Kidney capillary endothelial cell (primary cell): ENCODE data around the gene C16orf74.

Experiments
- DNase-seq: peaks from one replicate; pipeline ENCODE4 v3.0.0-alpha.2; 2018; ENCODE audit warnings: low spot score

Gene C16orf74

GRCh38 chr16:85750827-85751697, at the start of gene C16orf74:
TSS of gene C16orf74 (minus strand) at chr16:85751096. CDS start at chr16:85735217, 15,879 bp downstream.
- peak; percentile 76 for DNase-seq

- peak; percentile 26 for DNase-seq
These were observed 49.4 kb upstream of the C16orf74 start for GRCh38 chr16:85800321-85800669.

GRCh38 chr16:85799497-85800320, 48.8 kb upstream of the C16orf74 start, which contains the start of the genes COX4I1 and EMC8:
TSS of gene COX4I1 (plus strand) at chr16:85799695. CDS start at chr16:85801206, 1,511 bp downstream.
TSS of gene EMC8 (minus strand) at chr16:85799544. CDS start at chr16:85799295, 249 bp downstream.
- DNase-seq, result peak; percentile 83

GRCh38 chr16:85798901-85799496, 48.1 kb upstream of the C16orf74 start:
- DNase-seq, result peak; percentile 21

DNA sequence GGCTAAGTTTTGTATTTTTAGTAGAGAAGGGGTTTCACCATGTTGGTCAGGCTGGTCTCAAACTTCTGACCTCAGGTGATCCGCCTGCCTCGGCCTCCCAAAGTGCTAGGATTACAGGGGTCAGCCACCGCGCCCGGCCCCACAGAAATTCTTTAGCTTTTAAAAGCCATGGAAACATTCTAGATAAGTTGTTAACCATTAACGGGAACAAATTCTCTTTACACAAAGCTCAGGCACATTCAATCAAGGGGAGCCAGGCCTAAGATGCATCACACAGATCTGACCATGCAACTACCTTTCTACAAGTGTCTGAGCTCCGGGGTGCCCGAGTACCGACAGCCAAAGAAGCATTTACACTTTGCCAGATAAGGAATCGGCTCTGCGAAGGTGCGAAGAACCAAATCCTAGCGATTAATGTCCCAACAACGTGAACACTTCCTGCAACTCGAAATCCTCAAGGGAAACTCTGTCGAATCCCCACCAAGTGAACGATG, 47.4 kb upstream of the C16orf74 start:
- no peak for DNase-seq

GRCh38 chr16:85796599-85796998, 45.7 kb upstream of the C16orf74 start:
- no peak for DNase-seq

DNA sequence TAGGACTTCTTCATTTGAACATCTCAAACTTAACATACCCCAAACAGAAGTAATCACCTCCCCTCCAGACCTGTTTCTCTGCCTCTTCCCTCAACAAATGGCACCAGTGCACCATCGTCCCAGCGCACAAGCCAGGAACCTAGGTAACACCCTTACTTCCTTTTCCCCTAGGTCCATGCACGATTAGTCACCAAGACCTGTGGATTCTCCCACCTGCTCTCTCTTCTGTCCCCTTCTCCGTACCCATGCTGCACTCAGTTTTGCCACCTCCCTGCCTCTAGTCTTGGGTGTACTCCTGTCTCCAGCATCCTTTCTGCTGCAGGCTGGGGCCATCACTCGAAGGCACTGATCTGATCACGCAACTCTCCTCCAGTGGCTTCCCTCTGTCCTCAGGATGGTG, 45.3 kb upstream of the C16orf74 start:
- DNase-seq, result no peak

DNA sequence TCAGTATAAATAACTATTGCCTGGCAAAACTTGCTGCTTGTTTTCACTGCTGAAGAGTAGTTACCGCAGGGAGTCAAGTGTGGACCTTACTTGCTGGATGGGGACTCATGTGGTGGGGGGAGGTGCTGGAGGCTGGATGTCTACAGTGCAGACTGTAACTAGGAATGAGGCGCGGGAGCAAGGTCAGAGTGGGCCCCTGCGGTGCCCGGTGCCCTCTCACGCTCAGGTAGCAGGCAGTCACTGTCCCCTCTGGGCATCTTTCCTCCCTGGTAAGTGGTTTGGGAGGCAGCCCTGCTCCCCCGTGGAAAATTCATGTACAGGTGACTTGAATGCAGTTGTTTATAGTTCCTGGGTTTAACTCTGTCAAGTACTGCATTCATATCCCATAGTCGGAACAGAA, 43.8 kb upstream of the C16orf74 start:
- no peak for DNase-seq

GRCh38 chr16:85793662-85794298, 42.9 kb upstream of the C16orf74 start:
- DNase-seq, result no peak

GRCh38 chr16:85789773-85790172, 38.9 kb upstream of the C16orf74 start:
- DNase-seq, result no peak

GRCh38 chr16:85788819-85789218, 37.9 kb upstream of the C16orf74 start:
- no peak for DNase-seq

- no peak for DNase-seq
These were observed 35.0 kb upstream of the C16orf74 start for GRCh38 chr16:85785927-85786326.

GRCh38 chr16:85784813-85785212, 33.9 kb upstream of the C16orf74 start:
- no peak for DNase-seq

DNA sequence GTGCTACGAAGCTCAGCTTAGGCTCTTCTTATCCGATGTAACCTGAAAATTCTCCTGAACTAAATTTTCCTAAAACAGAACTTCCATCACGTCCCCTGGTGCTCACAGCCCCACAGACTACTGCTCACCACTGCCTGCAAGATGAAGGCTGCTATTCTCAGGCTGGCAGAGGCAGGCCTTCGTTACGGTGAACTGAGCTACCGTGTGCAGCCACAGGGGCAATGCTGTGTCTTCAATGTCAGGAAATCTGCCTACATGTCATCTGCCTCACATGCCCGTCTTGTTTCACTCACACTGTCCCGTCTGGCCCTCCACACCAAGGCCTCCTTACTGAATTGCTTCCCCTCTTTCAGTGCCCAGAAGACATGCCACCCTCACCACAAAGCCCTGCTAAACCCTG, 32.5 kb upstream of the C16orf74 start:
- no peak for DNase-seq

- DNase-seq, result no peak
These were observed 31.6 kb upstream of the C16orf74 start for GRCh38 chr16:85782451-85782850.

GRCh38 chr16:85781695-85782370, 30.9 kb upstream of the C16orf74 start:
- DNase-seq, result no peak

- no peak for DNase-seq
These were observed 30.3 kb upstream of the C16orf74 start for GRCh38 chr16:85781156-85781555.

- DNase-seq, result no peak
These were observed 29.4 kb upstream of the C16orf74 start for GRCh38 chr16:85780281-85780680.

DNA sequence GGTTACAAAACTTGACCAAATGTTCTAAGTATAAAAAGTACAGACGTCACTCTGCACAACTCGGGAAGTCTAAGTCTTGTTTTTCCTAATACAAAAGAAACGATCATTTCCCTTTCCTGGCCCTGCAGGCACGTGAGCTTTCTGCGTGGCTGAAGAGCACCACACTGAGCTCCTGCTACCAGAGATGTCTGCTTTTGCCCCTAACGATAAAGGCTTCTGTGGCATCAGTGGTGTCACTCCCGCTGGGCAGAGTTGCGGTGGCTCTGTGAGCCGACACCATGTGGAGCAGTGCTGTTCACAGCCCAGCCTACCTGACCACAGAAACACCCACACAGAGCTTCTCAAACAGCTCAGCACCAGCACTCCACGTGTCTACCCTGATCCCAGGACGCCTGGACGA, 28.0 kb upstream of the C16orf74 start:
- peak; percentile 30 for DNase-seq

DNA sequence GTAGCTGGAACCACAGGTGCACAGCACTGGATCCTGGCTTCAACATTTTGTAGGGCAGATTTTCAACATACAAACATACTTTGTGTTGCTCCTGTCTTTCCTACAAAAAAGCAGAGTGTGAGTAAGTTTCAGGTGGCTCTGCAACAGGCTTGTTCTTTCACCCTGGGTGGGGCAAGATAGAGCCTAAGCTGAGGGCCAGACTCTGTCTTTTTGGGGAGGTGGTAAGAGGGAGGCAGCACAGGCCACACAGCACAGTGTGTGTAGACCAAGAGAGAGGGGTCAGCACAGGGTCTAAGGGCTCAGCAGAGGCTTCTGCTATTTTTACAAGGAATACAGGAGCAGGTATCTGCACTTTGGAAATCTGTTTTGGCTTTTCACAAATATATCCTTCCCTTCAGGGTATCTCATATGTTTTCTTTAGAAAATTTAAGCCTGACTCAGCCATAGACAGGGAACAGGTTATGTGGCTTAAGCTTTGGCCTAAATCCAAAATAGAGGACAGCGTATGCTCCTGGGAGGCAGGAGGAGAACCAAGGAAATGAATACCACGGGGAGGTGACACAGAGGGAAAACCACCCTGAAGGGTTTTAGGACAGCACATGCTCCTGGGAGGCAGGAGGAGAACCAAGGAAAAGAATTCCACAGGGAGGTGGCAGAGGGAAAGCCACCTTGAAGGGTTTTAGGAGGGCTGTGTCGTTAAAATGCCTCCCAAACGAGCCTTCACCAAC, 26.9 kb upstream of the C16orf74 start:
- DNase-seq, result no peak

DNA sequence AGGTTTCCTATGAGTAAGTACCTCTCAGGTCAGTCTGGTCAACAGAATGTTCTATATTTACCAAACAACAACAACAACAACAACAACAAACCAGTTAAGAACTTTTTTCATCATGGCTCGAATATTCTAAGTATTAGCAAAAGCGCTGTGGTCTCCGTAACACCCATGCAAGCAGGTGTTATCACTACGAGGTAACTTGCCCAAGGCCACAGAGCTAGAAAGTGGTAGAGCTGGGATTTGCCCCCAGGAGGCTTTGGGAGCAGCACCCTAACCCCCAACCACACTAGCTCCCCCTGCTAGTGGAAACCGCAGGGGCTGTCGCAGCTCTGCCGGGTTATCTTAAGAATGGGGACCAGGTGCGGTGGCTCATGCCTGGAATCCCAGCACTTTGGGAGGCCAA, 23.9 kb upstream of the C16orf74 start:
- DNase-seq, result no peak
